ENCODE measurements around the gene NR2F1-AS1.

Gene NR2F1-AS1

DNA sequence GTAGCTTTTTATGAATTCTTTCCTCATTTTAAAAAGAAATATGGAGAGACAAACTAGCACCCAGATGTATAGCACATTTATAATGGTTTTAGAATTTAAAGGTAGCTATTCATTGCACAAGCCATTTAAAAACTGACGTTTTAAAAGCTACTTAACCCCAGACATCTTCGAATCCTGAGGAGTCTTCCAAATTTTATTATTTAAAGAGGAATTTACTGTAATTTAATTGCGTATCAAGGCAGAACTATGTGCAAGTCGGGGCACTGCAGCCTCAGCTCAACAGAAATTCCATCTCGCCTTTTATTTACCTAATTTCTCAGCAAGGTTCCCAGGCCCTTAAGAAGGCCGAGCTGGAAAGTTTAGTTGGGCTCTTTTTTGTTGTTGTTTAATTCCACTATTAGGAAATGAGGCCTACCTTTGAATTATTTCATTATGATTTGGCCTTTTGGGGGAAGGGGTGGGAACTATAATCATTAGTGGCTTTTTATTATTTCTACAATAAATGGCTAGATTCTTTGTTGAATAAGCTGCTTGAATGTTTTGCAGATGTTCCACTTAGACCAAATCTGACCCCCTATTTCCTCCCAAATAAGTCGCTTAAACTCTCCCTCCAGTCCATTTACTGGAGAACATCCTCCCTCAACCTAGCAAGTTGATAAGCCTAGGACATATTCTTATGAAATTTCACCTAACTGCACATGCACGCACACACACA lies 22.2 kb upstream of the NR2F1-AS1 start:
- no peak for DNase-seq (ENCODE audit: low read depth in 2 of 2)

DNA sequence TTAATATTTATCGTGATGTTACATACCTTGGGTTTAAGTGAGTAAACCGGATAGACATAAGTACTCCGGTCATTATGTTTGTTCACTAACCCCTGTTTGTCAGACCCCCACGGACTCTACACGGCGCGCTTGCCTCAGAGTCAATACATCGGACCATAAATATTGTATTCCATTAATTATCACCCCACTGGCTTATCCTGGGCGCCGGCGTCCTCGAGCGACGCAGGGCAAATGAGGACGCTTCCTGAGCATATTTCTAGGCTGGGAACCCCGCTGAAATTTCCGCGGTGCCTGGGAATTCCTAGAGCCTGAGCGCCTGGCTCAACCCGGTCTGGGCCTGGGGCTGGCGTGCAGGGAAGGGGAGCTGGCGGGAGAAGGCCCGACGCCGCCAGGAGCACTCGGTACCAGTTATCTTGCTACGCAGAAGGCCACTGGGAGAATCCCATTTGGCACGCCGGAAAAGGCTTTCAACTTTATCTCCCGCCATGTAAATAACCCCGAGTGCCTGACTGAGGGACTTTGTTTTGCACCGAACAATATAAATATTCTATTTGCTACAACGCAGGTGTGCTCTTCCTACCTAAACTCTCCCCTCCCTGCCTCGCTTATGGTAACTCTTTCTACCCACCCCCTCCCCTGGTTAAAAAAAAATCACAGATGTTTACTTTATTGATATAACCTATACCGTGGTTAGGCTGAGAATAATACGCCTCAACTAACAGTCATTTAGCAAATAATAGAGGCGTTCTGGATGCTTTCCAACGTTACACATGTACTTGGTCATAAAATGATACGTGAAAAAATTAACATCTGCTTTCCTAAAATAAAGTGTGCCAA lies 21.4 kb upstream of the NR2F1-AS1 start:
- no peak for DNase-seq (ENCODE audit: low read depth in 2 of 2)

DNA sequence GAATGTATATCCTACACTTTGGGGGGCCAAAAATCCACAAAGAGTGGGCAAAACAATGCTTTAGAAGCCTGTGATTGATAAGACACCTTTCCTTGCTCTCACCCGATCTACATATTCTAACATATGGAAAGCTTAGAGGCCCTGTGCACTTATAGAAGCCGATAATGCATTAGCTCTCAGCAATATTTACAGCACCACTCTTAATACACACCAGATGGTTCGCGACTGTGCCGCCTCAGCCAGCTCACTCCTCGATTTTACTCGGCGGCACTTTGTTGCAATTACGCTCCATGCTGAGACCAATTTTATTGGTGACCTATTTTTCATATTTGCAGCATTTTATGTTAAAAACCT lies 20.8 kb upstream of the NR2F1-AS1 start:
- no peak for DNase-seq (ENCODE audit: low read depth in 2 of 2)

DNA sequence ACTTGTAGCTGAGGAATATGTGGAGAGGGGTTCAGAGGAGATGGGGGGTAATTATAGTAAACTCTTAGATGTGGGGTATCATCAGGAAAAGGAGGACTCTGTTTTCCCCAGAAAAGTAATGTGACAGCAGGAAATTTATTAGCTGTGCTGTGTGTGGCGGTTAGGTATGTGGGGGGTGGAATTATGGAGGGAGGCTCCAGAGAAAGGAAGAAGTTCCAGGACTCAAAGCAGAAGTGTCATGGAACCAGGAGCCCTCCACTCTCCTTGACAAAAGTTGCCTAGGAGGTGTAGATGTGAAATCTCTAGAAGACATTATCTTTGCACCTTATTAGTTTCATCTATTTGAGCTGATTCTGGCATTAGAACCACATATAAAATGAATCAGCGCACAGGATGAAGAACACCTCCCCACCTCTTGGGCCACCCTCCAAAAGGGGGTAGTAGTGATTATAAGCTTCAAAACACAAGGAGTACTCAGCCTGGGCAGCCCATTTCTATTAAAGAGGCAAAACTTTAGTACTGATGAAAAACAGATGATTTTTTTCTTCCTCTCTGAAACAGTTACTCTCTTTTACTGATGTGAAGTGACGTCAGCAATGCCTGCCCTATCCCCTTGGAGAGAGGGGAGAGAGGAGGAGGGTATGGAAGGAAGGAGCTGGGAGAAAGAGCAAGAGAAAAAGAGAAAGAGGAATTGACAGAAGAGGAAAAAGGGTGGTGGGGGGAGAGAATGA lies 20.2 kb upstream of the NR2F1-AS1 start:
- no peak for DNase-seq (ENCODE audit: low read depth in 2 of 2)

DNA sequence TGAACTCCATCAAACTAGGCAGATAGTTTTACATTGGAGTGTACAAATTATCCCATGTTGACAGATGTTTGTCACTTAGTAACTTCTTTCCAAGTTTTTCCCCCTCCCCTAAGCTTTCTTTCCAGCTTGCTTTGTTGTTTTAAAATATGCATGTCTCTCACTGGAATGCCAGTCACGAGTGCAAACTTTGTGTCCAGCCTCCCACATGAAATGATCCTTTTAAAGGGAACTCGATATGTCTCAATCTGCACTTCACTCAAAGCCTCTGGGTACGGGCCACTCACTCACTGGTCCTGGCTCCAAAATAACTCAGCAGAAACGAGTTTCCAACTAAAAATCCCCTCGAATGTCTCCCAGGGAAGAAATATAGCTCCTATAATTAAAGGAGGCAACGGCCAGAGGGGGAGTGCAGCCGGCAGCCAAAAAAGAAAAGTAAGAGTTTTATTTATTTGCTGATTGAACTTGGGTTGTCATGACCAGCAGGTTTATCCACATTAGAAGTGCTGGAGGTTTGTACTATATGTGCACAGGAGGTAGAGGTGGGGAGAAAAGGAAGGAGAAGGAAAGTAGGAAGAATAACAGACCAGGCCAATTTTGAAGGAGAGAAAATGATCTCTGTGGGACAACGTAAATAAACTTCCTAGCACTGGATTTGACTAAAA lies 19.5 kb upstream of the NR2F1-AS1 start:
- no peak for DNase-seq (ENCODE audit: low read depth in 2 of 2)

DNA sequence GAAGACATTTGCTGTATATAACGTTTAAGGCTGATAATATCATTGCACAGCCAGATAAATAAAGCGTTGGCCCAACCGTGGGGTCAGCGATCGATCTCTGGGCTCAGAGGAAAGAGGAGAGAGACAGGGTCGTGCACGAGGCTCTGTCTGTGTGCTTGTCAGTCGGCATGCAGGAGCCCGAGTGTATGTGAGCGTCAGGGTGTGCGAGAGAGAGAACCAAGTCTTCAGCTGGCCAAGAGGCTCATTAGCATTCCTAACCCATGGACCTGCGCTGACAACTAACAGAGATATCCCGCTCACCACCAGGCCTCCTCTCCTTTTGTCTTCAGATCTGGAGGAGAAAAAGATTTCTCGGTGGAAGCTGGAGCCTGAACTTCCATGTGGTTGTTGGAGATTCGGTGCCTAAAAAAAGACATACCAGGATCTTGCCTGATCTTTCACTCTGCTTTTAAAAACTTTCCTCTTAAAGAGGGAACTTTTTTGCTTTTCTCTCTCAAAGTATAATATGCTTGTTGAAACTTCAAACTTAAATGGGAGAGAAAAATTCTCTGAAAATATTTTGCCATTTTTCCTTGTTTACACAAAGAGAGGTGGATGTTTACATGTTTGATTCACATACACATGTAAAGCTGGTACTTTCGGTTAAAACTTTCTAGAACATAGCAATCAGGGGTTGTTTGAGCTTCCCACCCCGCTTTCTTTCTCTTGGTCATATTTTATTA lies 18.5 kb upstream of the NR2F1-AS1 start:
- no peak for DNase-seq (ENCODE audit: low read depth in 2 of 2)

DNA sequence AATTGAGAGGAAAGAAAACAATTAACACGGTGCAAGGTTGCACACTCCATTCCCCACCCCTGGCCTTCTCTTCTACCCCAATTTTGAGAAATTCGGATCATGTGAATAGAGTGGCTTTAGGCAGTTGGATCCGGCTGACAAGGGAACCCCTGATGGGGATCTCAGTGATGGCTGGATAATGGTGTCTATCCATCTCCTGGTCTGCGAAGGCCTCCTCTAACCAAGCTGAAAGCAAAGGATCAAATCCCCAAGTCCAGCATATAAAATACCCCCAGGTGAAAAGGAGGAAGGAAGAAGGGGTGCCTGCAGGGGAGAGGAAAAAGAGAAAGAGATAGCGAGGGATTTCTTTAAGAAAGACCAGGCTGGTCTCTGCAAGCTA lies 18.0 kb upstream of the NR2F1-AS1 start:
- DNase-seq (ENCODE audit: low read depth in 2 of 2), result no peak

DNA sequence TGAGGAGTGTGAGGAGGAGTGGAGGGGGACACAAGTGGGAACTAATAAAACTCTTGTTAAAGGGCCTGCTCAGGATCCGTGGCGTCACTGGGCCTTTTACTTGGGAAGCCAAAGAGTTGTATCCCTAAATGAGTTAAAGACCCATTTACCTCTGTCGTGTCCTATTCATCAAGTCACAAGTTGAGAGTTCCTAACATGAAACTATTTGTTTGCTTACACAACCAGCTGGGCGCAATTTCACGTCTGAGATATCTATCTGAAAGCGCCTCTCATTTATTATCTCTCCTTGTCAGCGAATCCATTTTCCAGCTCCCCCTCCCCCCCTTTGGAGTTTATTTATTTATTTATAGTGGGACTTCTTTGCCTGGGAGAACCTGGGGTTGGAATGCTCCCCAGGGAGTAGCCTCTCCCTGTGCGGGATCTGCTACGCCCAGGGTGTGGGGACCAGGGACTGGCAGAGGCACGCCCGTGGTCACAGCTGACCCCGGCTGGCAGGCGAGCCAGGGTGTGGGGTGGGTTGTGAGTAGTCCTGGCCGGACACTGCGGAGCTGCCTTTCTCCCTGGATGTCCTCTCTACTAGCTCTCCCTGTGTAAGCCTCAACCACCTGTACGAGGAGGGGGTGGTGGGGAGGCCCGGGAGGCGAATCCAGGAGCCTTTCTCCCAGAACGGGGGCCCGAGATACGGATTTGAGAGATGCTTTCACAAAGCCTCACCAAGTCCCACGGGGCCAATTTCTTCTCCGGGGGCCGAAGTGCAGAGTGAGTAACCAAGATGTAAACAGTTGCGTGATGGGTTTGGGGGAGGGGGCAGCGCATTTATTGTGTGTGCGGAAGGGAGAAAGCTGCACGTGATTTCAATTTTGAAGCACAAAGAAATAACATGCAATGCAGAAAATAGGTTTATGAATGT lies 17.3 kb upstream of the NR2F1-AS1 start:
- no peak for DNase-seq (ENCODE audit: low read depth in 2 of 2)

DNA sequence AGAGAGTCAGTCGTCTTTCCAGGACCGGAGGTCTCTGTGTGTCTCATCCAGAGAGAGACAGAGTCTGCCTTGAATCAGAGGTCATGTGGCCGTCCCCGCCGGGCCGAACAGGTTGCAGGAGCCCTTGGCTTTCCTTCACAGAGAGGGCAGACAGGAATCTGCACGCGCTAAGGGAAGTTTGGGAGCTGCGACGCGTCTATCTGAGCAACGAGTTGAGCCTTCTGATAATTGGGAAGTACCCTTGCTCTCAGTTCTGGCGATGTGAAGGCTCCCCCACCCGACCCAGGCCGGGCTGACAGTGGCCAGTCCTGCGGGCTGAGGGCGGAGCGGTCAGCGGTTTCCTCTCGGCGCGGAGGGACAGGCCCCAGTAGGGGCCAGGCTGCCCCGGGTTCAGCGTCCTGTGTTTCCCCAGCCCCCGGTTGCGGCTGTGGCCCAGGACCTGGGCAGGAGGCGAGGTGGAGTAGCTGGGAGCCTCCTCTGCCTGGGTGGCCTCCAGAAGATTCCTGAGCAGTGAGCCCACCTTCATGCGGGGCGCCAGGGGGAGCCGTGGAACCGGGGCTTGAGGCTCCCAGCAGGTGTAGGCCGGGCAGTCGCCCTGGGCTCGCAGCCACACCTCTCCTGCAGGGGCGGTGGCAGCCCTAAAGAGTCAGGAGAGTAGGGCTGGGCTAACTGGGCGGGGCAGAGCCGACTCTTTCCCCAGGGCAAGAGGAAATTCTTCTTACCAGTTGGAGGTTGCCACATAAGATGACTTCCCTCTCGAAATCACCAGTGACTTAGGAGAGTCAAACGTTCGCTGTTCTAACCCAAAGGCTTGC lies 15.9 kb upstream of the NR2F1-AS1 start:
- DNase-seq (ENCODE audit: low read depth in 2 of 2), result no peak

DNA sequence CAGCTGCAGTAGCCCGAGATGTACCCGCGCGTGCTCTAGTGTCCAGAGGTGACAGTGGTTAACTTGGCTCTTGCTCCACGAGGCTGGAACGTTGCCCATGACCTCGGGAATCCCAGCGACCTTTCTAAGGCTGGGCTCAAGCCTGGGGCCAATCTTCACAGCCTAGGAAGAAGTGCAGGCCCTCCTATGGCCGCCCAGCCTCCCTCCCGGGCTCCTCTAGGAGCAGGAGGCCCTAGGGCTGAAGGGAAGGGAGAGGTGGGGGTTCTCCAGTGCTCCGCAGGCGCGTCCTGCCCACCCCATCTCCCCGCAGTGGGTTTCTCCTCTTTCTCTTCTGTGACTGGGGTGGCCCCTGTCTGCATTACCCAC lies 15.3 kb upstream of the NR2F1-AS1 start:
- DNase-seq (ENCODE audit: low read depth in 2 of 2), result no peak

DNA sequence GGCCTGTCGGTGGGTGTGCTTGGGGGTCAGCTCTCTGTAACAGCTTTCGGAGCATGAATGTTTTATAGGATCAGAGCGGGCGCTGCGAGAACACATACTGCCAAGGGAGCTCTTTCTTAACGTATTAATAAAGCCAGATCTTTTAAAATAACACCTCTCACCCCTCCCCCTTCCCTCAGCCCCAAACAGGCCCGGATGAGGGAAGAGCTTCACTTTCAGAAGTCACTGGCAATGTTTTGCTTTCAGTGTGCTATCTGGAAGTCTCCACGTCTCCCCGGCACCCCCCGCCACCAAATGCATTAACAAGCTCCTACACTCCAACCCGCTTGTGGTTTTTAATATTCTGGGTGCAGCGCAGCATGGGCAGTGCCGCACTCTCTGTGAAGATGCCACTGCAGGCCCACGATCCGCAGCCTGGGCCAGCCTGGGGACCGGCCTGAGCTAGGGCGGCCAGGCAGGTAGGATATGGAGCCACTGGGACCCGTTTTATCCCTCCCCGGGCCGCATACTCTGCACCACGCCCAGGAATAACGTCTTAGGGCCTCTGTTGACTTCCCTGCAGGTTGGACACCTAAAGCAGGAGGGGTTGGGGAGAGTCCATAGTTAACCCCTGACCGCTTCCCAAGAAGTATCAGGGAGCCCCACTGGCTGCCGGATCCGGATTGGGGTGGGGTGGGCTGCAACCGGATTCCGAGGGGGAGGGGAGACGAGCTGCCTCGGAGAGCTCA lies 14.6 kb upstream of the NR2F1-AS1 start:
- DNase-seq (ENCODE audit: low read depth in 2 of 2), result no peak

DNA sequence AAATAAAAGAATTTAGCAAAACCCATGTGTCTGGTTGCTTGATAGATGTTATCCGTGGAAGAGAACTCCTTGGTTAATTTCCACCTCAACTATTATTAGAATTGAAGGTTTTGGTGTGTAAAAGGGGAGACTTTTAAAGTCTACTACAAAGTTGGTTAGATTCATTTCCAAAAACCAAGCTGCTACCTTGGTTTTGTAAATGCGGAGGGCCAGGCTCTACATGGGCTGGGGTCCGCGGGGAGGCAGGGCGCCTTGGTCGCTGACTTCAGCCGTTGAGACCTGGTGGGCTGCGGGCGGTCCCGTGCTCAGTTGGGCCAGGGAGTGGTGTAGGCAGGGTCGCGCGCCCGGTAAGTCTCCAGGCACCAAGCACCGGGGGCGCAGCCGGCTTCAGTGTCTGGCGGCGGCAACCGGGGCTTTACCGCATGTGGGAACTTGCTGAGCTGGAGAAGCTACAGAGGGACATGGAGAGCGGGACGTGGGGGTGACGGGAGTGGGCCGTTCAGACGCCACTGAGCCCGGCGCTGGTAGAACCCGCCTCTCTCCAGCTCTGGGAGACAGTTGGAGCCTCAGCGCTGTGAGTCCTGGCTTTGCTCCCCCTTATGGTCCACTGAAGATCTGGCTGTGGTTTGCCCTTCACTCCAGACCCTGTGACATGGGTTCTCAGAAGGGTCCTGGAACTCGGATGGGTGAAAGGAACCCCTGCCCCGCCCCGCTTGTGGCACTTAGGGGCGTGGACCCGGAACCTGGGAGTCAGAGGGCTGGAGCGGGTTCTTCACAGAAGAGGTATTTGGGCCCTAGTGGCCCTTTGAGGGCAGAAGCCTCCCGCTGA lies 13.8 kb upstream of the NR2F1-AS1 start:
- DNase-seq (ENCODE audit: low read depth in 2 of 2), result no peak

DNA sequence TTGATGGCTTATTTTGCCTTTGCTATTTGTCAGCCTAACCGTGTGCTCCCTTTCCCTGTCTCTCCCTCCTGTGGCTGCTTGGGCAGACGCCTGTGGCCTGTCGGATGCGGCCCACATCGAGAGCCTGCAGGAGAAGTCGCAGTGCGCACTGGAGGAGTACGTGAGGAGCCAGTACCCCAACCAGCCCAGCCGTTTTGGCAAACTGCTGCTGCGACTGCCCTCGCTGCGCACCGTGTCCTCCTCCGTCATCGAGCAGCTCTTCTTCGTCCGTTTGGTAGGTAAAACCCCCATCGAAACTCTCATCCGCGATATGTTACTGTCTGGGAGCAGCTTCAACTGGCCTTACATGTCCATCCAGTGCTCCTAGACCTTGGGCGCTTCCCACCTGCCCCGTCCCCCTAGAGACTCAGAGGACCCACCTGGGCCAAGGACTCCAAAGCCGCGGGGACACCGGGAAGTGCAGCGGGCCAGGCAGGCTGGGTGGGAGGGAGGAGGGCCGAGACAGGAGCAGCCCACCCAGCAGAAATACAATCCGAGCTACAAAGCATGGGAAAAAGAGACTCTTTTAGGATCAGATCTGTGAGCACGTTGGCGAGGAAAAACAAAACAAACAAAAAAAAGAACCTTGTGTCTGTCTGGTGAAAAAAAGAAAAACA lies 12.6 kb upstream of the NR2F1-AS1 start:
- DNase-seq (ENCODE audit: low read depth in 2 of 2), result no peak

DNA sequence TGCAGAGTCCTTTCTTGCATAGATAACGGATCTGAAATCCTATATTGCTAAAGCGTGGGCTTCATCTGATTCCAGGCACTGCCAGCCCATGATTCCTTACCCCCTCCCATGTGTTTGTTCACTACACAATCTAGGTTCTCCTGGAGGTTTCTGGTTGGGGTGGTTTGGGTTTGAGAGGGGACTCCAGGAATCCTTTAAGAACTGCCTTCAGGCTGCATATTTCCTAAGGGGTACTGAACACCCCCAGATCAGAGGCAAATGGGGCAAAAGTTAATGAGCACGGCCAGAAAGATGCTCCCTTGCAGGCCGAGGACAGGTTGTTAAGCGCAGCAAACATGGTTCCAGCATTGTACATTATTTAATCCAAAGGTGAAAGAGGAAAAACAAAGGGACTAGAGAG lies 11.9 kb upstream of the NR2F1-AS1 start:
- DNase-seq (ENCODE audit: low read depth in 2 of 2), result no peak

DNA sequence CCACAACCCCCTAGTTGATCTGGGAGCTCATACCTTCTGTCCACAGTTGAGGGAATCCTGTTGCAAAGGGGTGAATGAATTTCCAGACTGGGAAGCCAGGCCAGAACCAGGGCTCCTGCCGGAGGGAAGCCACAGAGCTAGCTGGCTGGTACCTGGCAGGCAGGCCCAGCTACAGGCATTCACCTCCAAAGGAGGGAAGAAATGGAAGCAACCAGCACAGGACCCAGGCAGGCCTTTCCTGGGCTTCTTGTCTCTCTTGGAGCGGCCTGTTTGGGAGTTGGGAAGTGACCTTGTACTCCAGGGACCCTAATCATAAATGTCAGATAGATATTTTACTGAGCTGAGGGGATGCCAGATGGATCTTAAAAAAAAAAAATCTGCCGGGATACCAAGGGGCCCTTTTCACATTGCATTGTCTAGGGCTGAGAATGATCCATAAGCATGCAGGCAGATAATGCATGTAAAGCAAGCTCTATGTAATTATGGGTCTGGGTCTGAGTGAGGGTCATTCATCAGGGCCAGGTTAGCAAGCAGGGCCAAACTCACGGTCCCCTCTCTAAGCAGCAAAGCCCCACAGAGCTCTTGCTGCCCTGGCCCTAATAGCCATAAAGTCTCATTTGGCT lies 10.4 kb upstream of the NR2F1-AS1 start:
- DNase-seq (ENCODE audit: low read depth in 2 of 2), result no peak

DNA sequence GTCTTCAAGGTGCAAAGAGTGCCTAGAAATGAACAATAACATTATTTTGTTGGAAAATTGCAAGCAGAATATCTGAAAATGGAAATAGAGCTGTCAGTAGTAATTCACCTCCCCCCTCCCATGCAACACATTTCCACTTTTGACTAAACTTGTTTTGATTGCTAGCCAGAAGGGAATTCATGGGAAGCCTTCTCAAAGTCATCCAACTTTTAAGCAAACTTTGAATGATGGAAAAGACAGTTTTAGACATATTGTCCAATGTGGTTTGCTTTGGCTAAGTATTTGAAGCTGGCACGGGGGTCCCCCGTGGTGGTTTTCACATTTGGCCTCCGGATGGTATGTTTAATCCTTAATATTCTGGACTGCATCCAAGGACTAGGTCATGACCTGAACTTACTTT lies 9.5 kb upstream of the NR2F1-AS1 start:
- no peak for DNase-seq (ENCODE audit: low read depth in 2 of 2)

DNA sequence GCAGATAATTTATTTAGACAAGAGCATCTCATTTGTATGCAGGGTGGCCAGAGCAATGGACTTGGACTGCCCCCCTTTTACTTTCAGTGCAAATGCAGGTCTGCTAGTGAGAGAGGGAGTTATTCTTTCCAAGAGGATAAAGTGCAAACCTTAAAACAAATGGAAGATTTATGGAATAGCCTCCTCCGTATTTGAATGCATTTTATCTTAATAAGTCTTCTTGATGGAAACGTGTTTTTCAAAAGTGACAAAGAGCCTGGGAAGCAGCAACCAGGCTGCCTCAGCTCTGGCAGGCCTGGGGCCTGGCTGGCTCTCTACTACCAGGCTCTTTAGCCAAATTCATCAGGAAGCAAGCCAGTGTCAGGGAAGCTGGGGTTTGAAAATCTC lies 8.8 kb upstream of the NR2F1-AS1 start:
- no peak for DNase-seq (ENCODE audit: low read depth in 2 of 2)
